ENCODE results near the gene SZT2. TPM values are rescaled to one million over a fixed set of nuclear protein-coding genes. Genes with fewer than 3 reads are reported as not detected.

Gene SZT2
- total RNA-seq, 1 experiment from 2014 or later: 22.2 TPM

DNA sequence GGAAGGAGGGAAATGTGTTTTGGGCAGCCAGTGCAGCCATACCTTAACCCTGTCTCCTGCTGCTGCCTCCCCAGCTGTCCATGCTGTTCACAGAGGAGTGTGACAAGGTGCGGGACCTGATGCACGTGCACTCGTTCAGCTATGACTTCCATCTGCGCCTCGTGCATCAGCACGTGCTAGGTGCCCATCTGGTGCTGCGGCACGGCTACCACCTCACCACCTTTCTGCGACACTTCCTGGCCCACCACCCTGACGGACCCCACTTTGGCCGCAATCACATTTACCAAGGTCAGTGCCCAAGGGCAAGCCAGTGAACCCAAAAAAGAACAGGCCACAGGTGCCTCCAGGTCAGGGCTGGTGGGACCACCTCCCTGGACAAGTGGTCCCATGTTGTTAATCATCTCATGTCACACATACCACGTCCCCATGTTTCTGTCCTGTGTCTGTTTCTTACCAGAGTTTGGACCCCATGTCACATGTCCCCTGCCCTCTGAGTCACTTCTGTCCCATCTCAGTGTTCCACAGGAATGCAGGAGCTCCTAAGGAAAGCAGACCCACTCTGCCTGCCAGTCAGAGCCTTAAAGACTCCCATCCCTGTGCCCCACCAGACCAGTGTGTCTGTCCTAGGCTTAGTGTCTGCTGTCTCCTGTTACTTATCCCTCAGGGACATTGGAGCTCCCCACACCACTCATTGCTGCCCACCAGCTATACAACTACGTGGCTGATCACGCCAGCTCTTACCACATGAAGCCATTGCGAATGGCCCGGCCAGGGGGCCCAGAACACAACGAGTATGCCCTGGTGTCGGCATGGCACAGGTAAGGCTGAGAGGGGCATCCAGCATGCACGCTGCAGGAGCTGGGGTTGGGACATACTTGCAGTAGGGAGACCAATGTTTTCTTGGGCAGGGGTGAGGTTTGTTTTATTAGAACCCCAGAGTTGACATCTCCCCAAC is 57.5 kb downstream of the SZT2 start:
- H3K36me3 ChIP-seq (ENCODE audit: low read depth, low read length): peaks cover 39% of the 10 kb centered on the region
- DNase-seq (no peak), ATAC-seq (no peak)
- no peak overlapping the region for H3K9ac ChIP-seq (ENCODE audit: low read length)
- no peaks in the 10 kb centered on the region for H3K9me2 ChIP-seq (replicated peaks; ENCODE audit: low read length)
- intact Hi-C loops (cut with micrococcal nuclease): no loop called here
- H3K9me3 ChIP-seq (ENCODE audit: low read length): no peaks in the 10 kb centered on the region
- H2AFZ ChIP-seq (ENCODE audit: low read length): no peak overlapping the region
- POLR2A ChIA-PET (ENCODE audit: unreplicated experiment): no interaction called here
- TF ChIP-seq, protein P1, sequence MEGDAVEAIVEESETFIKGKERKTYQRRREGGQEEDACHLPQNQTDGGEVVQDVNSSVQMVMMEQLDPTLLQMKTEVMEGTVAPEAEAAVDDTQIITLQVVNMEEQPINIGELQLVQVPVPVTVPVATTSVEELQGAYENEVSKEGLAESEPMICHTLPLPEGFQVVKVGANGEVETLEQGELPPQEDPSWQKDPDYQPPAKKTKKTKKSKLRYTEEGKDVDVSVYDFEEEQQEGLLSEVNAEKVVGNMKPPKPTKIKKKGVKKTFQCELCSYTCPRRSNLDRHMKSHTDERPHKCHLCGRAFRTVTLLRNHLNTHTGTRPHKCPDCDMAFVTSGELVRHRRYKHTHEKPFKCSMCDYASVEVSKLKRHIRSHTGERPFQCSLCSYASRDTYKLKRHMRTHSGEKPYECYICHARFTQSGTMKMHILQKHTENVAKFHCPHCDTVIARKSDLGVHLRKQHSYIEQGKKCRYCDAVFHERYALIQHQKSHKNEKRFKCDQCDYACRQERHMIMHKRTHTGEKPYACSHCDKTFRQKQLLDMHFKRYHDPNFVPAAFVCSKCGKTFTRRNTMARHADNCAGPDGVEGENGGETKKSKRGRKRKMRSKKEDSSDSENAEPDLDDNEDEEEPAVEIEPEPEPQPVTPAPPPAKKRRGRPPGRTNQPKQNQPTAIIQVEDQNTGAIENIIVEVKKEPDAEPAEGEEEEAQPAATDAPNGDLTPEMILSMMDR (conservative IDR thresholded peaks at IDR 0.05; ENCODE audit: low read depth, low read length): no peak
- no peak for TF ChIP-seq EZH2phosphoT487 (IDR thresholded peaks at IDR 0.05; ENCODE audit: borderline replicate concordance, low read length)
- no peak for TF ChIP-seq EZH2 (IDR thresholded peaks at IDR 0.05; ENCODE audit: low read length, unreplicated experiment)
- peaks cover 7% of the 10 kb centered on the region for H3K79me2 ChIP-seq (ENCODE audit: low read length)
- H3F3A ChIP-seq (ENCODE audit: low read length, unreplicated experiment): no peaks in the 10 kb centered on the region
- BruUV-seq (replicated peaks): no TSS peak
- no peak overlapping the region for H3K4me2 ChIP-seq (ENCODE audit: low read length)
- peaks cover 2% of the 10 kb centered on the region; the same call in 1 of the 2 replicates for H3K4me1 ChIP-seq (ENCODE audit: insufficient read depth, low read length)
- no peaks in the 10 kb centered on the region for H4K20me1 ChIP-seq (ENCODE audit: low read length)
- no peaks in the 10 kb centered on the region for H3K27me3 ChIP-seq (ENCODE audit: low read length)
- CTCF ChIA-PET: no interaction called here
- H3K27ac ChIP-seq (ENCODE audit: low read length): no peak overlapping the region
- no peak overlapping the region for H3K4me3 ChIP-seq (ENCODE audit: low read length)

DNA sequence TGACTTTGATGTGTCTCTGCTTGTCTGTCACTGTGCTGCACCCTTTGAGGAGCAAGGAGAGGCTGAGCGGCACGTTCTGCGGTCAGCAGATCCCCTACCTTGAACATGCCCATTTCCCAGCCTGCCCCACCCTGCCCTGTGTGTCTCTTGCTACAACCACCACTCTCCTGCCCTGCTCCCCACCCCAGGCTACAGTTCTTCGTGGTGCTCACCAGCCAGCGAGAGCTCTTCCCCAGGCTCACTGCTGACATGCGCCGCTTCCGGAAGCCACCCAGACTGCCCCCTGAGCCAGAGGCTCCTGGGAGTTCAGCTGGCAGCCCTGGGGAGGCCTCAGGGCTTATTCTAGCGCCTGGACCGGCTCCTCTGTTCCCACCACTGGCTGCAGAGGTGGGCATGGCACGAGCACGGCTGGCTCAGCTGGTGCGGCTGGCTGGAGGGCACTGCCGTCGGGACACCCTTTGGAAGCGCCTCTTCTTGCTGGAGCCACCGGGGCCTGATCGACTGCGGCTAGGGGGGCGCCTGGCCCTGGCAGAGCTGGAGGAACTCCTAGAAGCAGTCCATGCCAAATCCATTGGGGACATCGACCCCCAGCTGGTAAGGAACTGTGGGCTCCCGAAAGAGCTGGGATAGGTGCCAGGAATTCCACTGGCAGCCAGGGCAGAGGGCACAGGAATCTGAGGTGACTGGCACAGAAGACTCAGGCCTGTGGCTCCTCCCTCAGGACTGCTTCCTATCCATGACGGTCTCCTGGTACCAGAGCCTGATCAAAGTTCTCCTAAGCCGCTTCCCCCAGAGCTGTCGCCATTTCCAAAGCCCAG is 58.4 kb downstream of the SZT2 start:
- no peak for TF ChIP-seq EZH2 (IDR thresholded peaks at IDR 0.05; ENCODE audit: low read length, unreplicated experiment)
- no peak for TF ChIP-seq EZH2phosphoT487 (IDR thresholded peaks at IDR 0.05; ENCODE audit: borderline replicate concordance, low read length)
- TF ChIP-seq, protein P1 (conservative IDR thresholded peaks at IDR 0.05; ENCODE audit: low read depth, low read length): no peak
- no TSS peak for BruUV-seq (replicated peaks)
- no peak overlapping the region for H3K4me3 ChIP-seq (ENCODE audit: low read length)
- CTCF ChIA-PET: no interaction called here
- H3K27ac ChIP-seq (ENCODE audit: low read length): no peak overlapping the region
- no peaks in the 10 kb centered on the region for H3F3A ChIP-seq (ENCODE audit: low read length, unreplicated experiment)
- H3K9me2 ChIP-seq (replicated peaks; ENCODE audit: low read length): no peaks in the 10 kb centered on the region
- H3K9ac ChIP-seq (ENCODE audit: low read length): no peak overlapping the region
- DNase-seq (no peak), ATAC-seq (no peak)
- H3K4me1 ChIP-seq (ENCODE audit: insufficient read depth, low read length): peaks cover 11% of the 10 kb centered on the region
- peaks cover 39% of the 10 kb centered on the region for H3K36me3 ChIP-seq (ENCODE audit: low read depth, low read length)
- H3K9me3 ChIP-seq (ENCODE audit: low read length): no peaks in the 10 kb centered on the region
- POLR2A ChIA-PET (ENCODE audit: unreplicated experiment): no interaction called here
- no peaks in the 10 kb centered on the region for H4K20me1 ChIP-seq (ENCODE audit: low read length)
- H2AFZ ChIP-seq (ENCODE audit: low read length): no peak overlapping the region
- intact Hi-C loops (cut with micrococcal nuclease): no loop called here
- no peak overlapping the region for H3K4me2 ChIP-seq (ENCODE audit: low read length)
- H3K79me2 ChIP-seq (ENCODE audit: low read length): peaks cover 16% of the 10 kb centered on the region
- no peaks in the 10 kb centered on the region for H3K27me3 ChIP-seq (ENCODE audit: low read length)

Measured in PC-3 (cell line).